ENCODE results near the gene NBAS.

- TF ChIP-seq CTCF (conservative IDR thresholded peaks at IDR 0.05 in 1 of 2, IDR thresholded peaks at IDR 0.05 in 1 of 2; ENCODE audit: low read depth in 1 of 2, low read length in 2 of 2) (no peak), EZH2 (IDR thresholded peaks at IDR 0.05; ENCODE audit: low read length, missing control alignments) (no peak)
Measured at GRCh38 chr2:15181092-15181745, 379.9 kb downstream of the NBAS start.
